GM12874 (cell line): ENCODE results near the gene TBC1D22A.

Source experiments
- CTCF ChIP-seq: IDR thresholded peaks from 2 replicates; pipeline ENCODE4 v1.5.1; 2011; ENCODE audit warnings: low read depth, mild to moderate bottlenecking, control low read depth, low read length, moderate library complexity; ENCODE audit not compliant: insufficient read depth

The TBC1D22A gene

GRCh38 chr22:46770726-46771125 is 8.3 kb downstream of the TBC1D22A start:
- TF ChIP-seq CTCF, result no peak

- no peak for TF ChIP-seq CTCF
Observed at GRCh38 chr22:46773076-46773475, 10.6 kb downstream of the TBC1D22A start.

- no peak for TF ChIP-seq CTCF
Observed at GRCh38 chr22:46774253-46774979, 12.0 kb downstream of the TBC1D22A start.

GRCh38 chr22:46774980-46775849 is 12.8 kb downstream of the TBC1D22A start:
- no peak for TF ChIP-seq CTCF

GRCh38 chr22:46775850-46776826 is 13.7 kb downstream of the TBC1D22A start:
- TF ChIP-seq CTCF, result no peak

GRCh38 chr22:46776876-46777608 is 14.6 kb downstream of the TBC1D22A start:
- no peak for TF ChIP-seq CTCF
